GM18519 (cell line): Measurements from ENCODE around the gene SKA2.
"Not testable (repeated sequence)": the region's sequence is repeated elsewhere in the genome, so short reads cannot be mapped to it uniquely, and the experiment has no call there.

ENCODE experiments used
- ATAC-seq: cut with Tn5 transposase; IDR thresholded peaks from one replicate; pipeline ENCODE4 v1.9.1; 2021; ENCODE audit warnings: mild to moderate bottlenecking, moderate library complexity; ENCODE audit not compliant: unreplicated experiment, low FRiP score

Gene SKA2

GRCh38 chr17:59154721-59155438 lies at the start of gene SKA2:
TSS of gene SKA2 (minus strand) at chr17:59155186. CDS start at chr17:59155163, 23 bp downstream.
- ATAC-seq = peak; percentile 78

- ATAC-seq = no peak
Observed at GRCh38 chr17:59202320-59202719, 47.3 kb upstream of the SKA2 start.

GRCh38 chr17:59199398-59199797 lies 44.4 kb upstream of the SKA2 start:
- no peak for ATAC-seq

GRCh38 chr17:59193336-59193862 lies 38.4 kb upstream of the SKA2 start:
- no peak for ATAC-seq

GRCh38 chr17:59190806-59191205 lies 35.8 kb upstream of the SKA2 start:
- ATAC-seq = no peak

GRCh38 chr17:59186850-59187249 lies 31.9 kb upstream of the SKA2 start:
- no peak for ATAC-seq

GRCh38 chr17:59185997-59186396 lies 31.0 kb upstream of the SKA2 start:
- no peak for ATAC-seq

GRCh38 chr17:59181481-59181880 lies 26.5 kb upstream of the SKA2 start:
- ATAC-seq = no peak

GRCh38 chr17:59180626-59181025 lies 25.6 kb upstream of the SKA2 start:
- ATAC-seq = no peak

- ATAC-seq = not testable (repeated sequence)
Observed at GRCh38 chr17:59179601-59180000, 24.6 kb upstream of the SKA2 start.

GRCh38 chr17:59178266-59178985 lies 23.4 kb upstream of the SKA2 start:
- ATAC-seq = no peak

GRCh38 chr17:59175076-59175475 lies 20.1 kb upstream of the SKA2 start:
- ATAC-seq = no peak

- ATAC-seq = no peak
Observed at GRCh38 chr17:59174671-59175070, 19.7 kb upstream of the SKA2 start.

- no peak for ATAC-seq
Observed at GRCh38 chr17:59172436-59173004, 17.5 kb upstream of the SKA2 start.

- no peak for ATAC-seq
Observed at GRCh38 chr17:59167571-59168001, 12.6 kb upstream of the SKA2 start.

- ATAC-seq = no peak
Observed at GRCh38 chr17:59165933-59166342, 11.0 kb upstream of the SKA2 start.

- no peak for ATAC-seq
Observed at GRCh38 chr17:59161477-59161876, 6.5 kb upstream of the SKA2 start.

- ATAC-seq = no peak
Observed at GRCh38 chr17:59160157-59161025, 5.4 kb upstream of the SKA2 start.

- ATAC-seq = peak; percentile 72
Observed at GRCh38 chr17:59155439-59156177, 622 bp upstream of the SKA2 start, which contains the start of gene PRR11. TSS of gene PRR11 (plus strand) at chr17:59155746. CDS start at chr17:59169753, 14,007 bp downstream.

- ATAC-seq = no peak
Observed at GRCh38 chr17:59154292-59154720, 680 bp downstream of the SKA2 start.
